HG02981 (cell line): ENCODE results near the gene MLPH.

Source experiments
- ATAC-seq: cut with Tn5 transposase; IDR thresholded peaks from one replicate; pipeline ENCODE4 v1.9.1; 2021; ENCODE audit warnings: mild to moderate bottlenecking, moderate library complexity; ENCODE audit not compliant: unreplicated experiment

The MLPH gene

GRCh38 chr2:237478979-237479378 lies 8.1 kb upstream of the MLPH start:
- no peak for ATAC-seq

- ATAC-seq, result no peak
Observed at GRCh38 chr2:237479747-237480146, 7.3 kb upstream of the MLPH start.

- no peak for ATAC-seq
Observed at GRCh38 chr2:237480556-237480955, 6.5 kb upstream of the MLPH start.

DNA sequence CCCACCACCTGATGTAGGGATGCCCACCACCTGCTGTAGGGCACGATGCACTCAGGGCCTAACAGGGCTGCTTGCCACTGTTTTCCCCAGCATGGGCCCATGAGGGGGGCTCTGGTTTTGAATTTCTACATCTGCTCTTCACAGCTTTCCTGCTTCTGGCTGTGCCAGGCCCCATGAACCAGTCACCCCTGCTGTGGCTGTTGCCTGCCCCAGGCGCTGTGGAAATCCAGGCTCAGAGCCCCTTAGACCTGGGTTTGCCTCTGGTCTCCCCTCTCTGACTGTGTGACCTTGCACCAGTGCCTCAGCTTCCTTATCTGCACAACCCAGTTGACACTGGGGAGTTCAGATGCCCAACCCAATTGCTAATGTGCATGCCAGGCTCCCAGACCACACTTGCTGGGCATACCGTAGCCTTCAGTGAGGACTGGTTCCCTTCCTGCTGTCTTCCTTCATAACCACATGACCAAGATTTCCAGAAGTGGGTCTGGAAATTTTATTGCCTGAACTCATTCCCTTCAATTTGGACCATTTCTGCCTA lies 6.0 kb upstream of the MLPH start:
- ATAC-seq, result no peak

- no peak for ATAC-seq
Observed at GRCh38 chr2:237482485-237482884, 4.6 kb upstream of the MLPH start.

GRCh38 chr2:237483018-237483731 lies 3.9 kb upstream of the MLPH start:
- ATAC-seq, result no peak

GRCh38 chr2:237485304-237485703 lies 1.7 kb upstream of the MLPH start:
- ATAC-seq, result no peak

DNA sequence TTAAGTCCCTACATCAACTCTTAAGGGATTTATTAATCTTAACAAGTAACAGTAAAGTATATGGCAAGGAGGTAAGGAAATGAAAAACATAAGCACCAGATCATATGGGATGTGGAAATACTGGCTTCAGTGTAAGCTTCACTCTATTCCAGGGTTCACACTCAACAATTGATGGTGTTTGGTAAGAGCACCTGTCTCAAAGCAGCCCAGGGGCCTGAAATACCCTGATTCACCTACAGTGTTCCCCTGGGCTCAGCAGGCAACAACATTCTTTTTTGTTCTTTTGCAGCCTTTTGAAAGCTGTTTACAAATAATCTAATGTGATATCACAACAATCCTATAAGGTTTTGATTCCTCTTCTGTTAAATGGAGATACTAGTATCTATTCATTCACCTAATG lies 1.2 kb upstream of the MLPH start:
- ATAC-seq, result no peak

- no peak for ATAC-seq
Observed at GRCh38 chr2:237486334-237486818, 675 bp upstream of the MLPH start.

- no peak for ATAC-seq
Observed at GRCh38 chr2:237487496-237487895, 445 bp downstream of the MLPH start.

GRCh38 chr2:237488295-237488694 lies 1.2 kb downstream of the MLPH start:
- ATAC-seq, result no peak

DNA sequence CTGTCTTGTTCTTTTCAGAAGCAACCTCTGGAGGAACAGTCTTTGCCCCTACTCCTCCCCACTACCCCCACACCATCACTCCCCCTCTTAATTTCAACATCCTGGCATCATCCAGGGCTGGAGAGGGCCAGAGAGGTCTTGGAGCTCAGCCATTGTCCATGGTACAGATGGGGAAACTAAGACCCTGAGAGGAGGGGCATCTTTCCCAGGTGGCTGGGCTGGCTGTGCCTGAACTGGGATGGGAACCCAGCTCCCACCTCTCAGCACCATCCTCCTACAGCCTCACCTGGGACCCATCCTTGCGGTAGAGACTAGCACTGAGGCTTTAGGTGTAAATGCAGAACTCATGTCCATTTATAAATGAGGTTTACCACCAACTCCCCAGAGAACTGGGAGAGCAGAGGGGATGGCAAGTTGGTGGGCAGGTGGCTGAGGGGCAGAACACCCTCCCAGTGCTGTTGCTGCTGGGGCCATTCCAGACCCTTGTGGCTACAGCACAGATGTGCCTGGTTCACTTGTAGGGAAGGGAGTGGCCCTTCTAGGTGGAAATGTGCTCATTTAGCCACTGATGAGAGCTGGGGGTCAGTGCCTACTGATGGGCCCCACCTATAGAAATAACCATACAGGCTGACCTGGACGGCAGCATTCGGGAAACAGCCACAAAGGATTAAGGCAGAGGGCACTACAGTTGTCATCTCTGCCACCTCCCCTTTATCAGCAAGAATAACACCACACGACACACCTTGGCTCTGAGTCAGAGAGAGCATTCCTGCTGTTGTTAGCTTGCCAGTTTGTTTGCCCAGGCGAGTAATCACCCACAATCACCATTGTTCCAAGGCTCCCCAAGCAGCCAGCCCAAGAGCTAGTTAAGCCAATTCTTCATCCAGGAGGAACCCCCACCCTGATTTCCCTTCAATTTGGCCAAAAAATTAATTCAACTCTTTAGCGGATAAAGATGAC lies 2.1 kb downstream of the MLPH start:
- ATAC-seq, result no peak

DNA sequence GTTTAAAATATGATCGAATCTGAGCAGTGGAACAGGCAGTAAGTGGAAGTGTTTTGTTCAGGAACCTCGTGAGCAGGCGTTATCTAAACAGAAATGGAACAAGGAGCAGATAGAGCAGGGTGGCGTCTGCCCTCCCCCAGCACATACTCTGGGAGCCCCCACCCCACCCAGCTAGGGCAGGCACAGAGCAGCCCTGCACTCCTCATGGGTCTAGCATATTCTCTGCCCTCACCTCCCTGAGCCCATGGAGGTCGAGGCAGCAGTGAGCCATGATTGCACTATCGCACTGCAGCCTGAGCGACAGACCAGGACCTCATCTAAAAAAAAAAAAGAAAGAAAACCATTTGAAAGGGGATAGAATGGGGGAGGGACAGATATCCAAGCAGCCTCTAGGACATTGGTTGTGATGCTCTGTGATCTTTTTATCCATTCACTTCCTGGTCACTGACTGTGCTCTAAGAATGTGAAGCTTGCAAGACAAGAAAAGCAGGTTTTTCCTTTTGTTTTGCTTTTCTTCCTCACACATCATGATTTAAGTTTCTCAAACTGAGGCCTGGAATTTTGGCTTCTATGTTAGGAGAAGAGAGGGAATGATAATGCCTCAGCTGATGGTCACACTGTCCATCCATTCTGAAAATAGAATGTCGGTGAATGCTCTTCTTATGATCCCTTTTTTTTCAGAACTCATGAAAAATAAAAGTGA lies 3.1 kb downstream of the MLPH start:
- ATAC-seq, result no peak

DNA sequence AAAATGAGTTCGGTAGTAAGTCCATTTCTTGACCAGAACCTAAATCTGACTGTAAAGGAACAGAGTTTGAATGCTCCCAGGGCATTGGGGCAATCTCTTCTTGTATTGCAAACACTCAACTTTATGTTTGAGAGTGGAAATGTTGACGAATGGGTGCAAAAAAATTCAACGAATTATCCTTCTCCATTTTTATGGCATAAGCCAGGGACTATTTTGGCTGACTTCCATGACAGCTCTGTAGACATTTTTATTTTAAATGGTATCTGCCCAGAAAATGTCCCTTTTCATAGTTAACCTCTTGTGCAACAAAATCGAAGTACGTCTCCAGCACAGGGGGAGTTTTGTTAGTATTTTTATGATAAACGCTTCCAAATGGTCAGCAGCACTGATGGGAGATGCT lies 3.7 kb downstream of the MLPH start:
- no peak for ATAC-seq

DNA sequence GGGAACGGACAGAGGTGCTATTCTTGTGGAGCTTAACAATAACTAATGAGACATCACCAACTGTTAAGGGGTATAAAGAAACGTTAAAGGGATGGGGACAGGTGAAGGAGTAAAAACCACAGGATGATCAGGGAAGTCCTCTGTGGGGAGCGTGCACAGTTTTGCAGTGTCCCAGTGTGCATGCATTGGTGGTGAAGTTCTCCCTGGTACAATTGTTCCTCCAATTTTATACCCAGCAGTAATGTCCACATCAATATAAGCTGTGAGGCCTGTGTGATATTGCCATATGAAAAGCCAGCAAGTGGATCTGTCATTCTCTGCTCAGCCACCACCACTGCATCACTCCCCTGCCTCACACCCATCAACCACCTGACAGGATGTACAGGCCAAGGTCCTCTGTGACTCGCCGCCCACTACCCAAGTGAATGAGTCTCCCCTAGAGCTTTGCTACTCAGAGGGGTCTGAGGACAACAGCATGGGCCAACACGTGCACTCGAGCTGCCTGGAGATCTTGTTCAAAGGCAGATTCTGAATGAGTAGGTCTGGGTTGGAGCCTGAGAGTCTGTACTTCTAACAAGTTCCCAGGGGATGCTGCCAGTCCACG lies 4.6 kb downstream of the MLPH start:
- no peak for ATAC-seq

DNA sequence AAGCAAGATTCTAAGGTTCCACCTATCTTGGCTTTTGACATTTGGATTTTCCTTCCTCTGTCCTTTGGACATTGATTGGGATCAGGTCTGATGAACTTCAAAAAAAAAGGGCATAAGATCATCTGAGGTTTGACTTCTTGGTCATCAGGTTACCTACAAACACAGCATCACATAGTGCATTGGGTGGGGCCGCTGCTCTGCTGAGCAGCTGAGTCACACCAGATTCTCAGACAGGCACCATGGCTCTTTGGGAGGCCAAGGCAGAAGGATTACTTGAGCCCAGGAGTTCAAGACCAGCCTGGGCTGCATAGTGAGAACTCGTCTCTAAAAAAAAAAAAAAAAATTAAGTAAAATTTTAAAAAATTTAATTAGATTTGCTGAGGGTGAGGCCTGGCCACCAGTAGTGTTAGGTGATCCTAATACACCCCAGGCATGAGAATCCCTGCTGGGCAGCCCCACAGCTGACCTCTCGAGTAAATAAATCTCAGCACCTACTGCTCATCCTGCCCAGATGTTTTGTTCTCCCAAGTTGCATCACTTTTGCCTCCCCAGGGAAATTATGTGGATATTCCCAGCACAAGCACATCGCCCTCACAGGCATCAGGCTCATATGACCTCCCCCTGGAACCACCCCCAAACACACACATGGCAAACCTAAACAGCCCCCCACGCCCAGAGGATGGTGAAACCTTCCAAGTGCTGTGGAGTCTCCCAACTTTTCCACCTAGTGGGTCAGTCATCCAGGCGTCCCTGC lies 5.3 kb downstream of the MLPH start:
- ATAC-seq, result no peak

- no peak for ATAC-seq
Observed at GRCh38 chr2:237494066-237494465, 7.0 kb downstream of the MLPH start.

DNA sequence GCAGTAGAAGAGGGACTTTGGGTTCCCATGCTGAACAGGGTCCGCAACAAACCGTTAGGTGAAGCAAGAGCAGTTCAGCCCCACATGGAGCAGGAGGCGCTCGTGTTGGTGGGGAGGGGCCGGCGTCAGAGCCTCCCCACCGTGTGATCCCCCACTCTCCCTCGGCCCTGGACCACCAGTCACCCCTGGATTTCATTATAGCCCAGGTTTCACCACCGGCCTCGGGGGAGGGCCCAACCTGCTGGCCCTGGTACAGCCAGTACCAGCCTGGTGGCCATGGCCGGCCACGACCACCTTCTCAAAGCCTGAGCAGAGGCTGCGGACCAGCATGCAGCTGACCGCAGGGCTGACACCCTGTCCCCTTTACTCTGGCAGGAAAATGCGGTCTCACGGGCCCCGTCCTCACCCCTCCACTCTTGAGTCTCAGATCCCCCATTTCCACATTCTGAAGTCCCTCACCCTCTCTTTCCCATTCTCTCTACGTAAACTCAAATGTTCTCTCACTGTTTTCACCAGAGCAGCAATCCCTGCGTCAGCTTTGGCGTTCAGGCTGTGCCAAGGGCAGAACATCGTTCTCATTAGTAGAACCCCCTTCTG lies 8.6 kb downstream of the MLPH start:
- ATAC-seq, result no peak

GRCh38 chr2:237496428-237496827 lies 9.4 kb downstream of the MLPH start:
- ATAC-seq, result no peak
